K562 (cell line): Measurements from ENCODE around the gene UBXN11. TPM values are rescaled to one million over a fixed set of nuclear protein-coding genes. Genes with fewer than 3 reads are reported as not detected.

Source experiments
- LEF1 ChIP-seq: fragments of 450-650 bp; IDR thresholded peaks from 2 replicates; pipeline ENCODE4 v1.6.1; 2016; ENCODE audit warnings: mild to moderate bottlenecking
- NFE2L1 ChIP-seq: fragments of 450-650 bp; IDR thresholded peaks from 2 replicates; pipeline ENCODE4 v1.6.1; 2016; ENCODE audit warnings: missing genetic modification characterization, low read depth, mild to moderate bottlenecking, missing compliant biosample characterization, moderate library complexity, borderline replicate concordance
- NUFIP1 ChIP-seq: fragments of 450-650 bp; IDR thresholded peaks from 2 replicates; pipeline ENCODE4 v1.6.1; 2018; ENCODE audit not compliant: partially characterized antibody
- SUPT5H ChIP-seq: fragments of 450-650 bp; IDR thresholded peaks from 2 replicates; pipeline ENCODE4 v1.6.1; 2016
- YY1 ChIP-seq, 3 experiments: IDR thresholded peaks; 2 replicates each; pipeline ENCODE4 v1.6.1; 2011; ENCODE audit warnings: low read length in 2 of 3, mild to moderate bottlenecking in 2 of 3, moderate library complexity in 2 of 3, borderline replicate concordance in 1 of 3, control low read depth in 1 of 3, low read depth in 1 of 3; ENCODE audit not compliant: insufficient read depth in 3 of 3, insufficient replicate concordance in 2 of 3, control insufficient read depth in 1 of 3, insufficient read length in 1 of 3; ENCODE audit errors: extremely low read depth in 1 of 3
- polyA plus RNA-seq, 8 experiments: library from polyadenylated mRNA; depleted of rRNA in 4 of 8; stranded (reverse) in 5 of 8; unstranded in 3 of 8; fragments of >200 nt; fragmentation: Nextera tagmentation in 2 of 8; fragmentation: Illumina TruSeq in 1 of 8; extraction: Ambion mirVana in 2 of 8; extraction: Trizol in 1 of 8; gene quantifications; 2 replicates each; pipeline versions ENCODE4 v1.2.1 to v1.2.3, GENCODE V29; 2011 to 2014; ENCODE audit warnings: inconsistent platforms in 1 of 8, missing spikeins in 1 of 8
- total RNA-seq, 7 experiments: library from RNA; depleted of rRNA in 6 of 7; stranded (reverse); fragments of >200 nt in 6 of 7; fragmentation: Illumina TruSeq in 2 of 7; extraction: Trizol in 2 of 7; gene quantifications; 2 replicates each; pipeline versions ENCODE4 v1.2.1 to v1.2.3, GENCODE V29; 2011 to 2021; ENCODE audit warnings: low replicate concordance in 1 of 7
- TF ChIP-seq, protein P1 (sequence below), 2 experiments: fragments of 450-650 bp; IDR thresholded peaks; 2 replicates each; pipeline ENCODE4 v1.6.1; 2016
- TF ChIP-seq, protein P2 (sequence below): fragments of 250-450 bp; sonication (Bioruptor Pico); IDR thresholded peaks from 2 replicates; pipeline ENCODE4 v1.5.0; 2020; ENCODE audit warnings: mild to moderate bottlenecking
- TF ChIP-seq, protein P3 (sequence below): fragments of 450-650 bp; IDR thresholded peaks from 2 replicates; pipeline ENCODE4 v1.6.1; 2016; ENCODE audit warnings: low read depth
- TF ChIP-seq, protein P4 (sequence below): IDR thresholded peaks from 2 replicates; pipeline ENCODE4 v1.6.1; 2014; ENCODE audit warnings: antibody characterized with exemption

UBXN11 gene
- total and polyA plus RNA-seq, 9 of the 15 experiments (the other 6 are each of a cell fraction or from before 2014, with no cell fraction given): 0.48 to 34.3 (median 11.3) TPM

DNA sequence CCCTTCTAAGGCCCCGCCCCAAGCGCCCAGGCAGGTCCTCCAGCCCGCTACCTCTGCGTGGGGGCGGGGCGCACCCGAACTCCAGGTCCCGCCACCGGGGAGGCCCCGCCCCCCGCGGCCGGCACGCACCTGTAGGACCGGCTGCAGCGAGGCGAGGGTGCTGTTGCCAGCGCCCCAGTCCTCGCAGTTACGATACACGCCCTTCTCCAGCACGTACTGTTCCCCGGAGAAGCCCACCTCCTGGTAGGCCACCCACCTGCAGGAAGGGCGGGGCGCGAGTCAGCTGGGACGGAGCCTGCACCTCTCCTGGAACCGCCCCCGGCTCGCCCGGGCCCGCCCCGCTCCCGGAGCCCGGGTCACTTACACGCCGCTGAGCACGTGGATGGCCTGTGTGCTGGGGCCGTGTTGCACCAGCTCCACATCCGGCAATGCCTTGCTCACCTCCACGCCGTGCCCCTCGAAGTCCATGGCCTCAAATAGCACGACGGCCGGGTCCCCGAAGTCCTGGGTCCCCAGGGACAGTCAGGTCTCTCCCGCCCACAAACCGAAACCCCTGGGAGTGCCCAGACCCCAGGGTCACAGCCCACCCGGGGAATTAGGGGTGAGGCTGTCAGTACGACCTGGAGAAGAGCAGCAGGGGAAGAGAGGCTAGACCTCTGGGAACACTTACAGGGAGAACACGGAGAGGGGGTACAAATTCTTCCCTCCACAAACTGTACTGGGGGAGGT lies 30.2 kb upstream of the UBXN11 start (continued):
- TF ChIP-seq, protein P1, sequence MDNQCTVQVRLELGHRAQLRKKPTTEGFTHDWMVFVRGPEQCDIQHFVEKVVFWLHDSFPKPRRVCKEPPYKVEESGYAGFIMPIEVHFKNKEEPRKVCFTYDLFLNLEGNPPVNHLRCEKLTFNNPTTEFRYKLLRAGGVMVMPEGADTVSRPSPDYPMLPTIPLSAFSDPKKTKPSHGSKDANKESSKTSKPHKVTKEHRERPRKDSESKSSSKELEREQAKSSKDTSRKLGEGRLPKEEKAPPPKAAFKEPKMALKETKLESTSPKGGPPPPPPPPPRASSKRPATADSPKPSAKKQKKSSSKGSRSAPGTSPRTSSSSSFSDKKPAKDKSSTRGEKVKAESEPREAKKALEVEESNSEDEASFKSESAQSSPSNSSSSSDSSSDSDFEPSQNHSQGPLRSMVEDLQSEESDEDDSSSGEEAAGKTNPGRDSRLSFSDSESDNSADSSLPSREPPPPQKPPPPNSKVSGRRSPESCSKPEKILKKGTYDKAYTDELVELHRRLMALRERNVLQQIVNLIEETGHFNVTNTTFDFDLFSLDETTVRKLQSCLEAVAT (IDR thresholded peaks at IDR 0.05): no peak
- peak; percentile 93 for TF ChIP-seq NUFIP1
- no peak for TF ChIP-seq NFE2L1 (tag)
- TF ChIP-seq, protein P2, sequence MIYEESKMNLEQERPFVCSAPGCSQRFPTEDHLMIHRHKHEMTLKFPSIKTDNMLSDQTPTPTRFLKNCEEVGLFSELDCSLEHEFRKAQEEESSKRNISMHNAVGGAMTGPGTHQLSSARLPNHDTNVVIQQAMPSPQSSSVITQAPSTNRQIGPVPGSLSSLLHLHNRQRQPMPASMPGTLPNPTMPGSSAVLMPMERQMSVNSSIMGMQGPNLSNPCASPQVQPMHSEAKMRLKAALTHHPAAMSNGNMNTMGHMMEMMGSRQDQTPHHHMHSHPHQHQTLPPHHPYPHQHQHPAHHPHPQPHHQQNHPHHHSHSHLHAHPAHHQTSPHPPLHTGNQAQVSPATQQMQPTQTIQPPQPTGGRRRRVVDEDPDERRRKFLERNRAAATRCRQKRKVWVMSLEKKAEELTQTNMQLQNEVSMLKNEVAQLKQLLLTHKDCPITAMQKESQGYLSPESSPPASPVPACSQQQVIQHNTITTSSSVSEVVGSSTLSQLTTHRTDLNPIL: peak; percentile 81
- peak; percentile 63; the same call in 1 of the 2 replicates for TF ChIP-seq LEF1
- TF ChIP-seq, protein P3, sequence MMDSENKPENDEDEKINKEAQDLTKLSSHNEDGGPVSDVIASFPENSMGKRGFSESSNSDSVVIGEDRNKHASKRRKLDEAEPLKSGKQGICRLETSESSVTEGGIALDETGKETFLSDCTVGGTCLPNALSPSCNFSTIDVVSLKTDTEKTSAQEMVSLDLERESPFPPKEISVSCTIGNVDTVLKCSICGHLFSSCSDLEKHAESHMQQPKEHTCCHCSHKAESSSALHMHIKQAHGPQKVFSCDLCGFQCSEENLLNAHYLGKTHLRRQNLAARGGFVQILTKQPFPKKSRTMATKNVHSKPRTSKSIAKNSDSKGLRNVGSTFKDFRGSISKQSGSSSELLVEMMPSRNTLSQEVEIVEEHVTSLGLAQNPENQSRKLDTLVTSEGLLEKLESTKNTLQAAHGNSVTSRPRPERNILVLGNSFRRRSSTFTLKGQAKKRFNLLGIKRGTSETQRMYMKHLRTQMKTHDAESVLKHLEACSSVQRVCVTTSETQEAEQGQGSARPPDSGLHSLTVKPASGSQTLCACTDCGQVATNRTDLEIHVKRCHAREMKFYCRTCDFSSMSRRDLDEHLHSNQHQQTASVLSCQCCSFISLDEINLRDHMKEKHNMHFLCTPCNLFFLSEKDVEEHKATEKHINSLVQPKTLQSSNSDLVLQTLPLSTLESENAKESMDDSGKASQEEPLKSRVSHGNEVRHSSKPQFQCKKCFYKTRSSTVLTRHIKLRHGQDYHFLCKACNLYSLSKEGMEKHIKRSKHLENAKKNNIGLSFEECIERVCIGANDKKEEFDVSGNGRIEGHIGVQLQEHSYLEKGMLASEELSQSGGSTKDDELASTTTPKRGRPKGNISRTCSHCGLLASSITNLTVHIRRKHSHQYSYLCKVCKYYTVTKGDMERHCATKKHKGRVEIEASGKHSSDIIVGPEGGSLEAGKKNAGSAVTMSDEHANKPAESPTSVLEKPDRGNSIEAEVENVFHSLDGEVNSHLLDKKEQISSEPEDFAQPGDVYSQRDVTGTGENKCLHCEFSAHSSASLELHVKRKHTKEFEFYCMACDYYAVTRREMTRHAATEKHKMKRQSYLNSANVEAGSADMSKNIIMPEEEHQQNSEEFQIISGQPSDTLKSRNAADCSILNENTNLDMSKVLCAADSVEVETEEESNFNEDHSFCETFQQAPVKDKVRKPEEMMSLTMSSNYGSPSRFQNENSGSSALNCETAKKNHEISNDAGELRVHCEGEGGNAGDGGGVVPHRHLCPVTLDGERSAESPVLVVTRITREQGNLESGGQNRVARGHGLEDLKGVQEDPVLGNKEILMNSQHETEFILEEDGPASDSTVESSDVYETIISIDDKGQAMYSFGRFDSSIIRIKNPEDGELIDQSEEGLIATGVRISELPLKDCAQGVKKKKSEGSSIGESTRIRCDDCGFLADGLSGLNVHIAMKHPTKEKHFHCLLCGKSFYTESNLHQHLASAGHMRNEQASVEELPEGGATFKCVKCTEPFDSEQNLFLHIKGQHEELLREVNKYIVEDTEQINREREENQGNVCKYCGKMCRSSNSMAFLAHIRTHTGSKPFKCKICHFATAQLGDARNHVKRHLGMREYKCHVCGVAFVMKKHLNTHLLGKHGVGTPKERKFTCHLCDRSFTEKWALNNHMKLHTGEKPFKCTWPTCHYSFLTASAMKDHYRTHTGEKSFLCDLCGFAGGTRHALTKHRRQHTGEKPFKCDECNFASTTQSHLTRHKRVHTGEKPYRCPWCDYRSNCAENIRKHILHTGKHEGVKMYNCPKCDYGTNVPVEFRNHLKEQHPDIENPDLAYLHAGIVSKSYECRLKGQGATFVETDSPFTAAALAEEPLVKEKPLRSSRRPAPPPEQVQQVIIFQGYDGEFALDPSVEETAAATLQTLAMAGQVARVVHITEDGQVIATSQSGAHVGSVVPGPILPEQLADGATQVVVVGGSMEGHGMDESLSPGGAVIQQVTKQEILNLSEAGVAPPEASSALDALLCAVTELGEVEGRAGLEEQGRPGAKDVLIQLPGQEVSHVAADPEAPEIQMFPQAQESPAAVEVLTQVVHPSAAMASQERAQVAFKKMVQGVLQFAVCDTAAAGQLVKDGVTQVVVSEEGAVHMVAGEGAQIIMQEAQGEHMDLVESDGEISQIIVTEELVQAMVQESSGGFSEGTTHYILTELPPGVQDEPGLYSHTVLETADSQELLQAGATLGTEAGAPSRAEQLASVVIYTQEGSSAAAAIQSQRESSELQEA: no peak
- TF ChIP-seq SUPT5H: peak; percentile 53
- no peak for TF ChIP-seq YY1 (IDR thresholded peaks at IDR 0.05; ENCODE audit: borderline replicate concordance in 1 of 3, control insufficient read depth in 1 of 3, extremely low read depth in 1 of 3, insufficient read depth in 3 of 3, insufficient read length in 1 of 3, insufficient replicate concordance in 2 of 3, low read depth in 1 of 3, low read length in 2 of 3)
- TF ChIP-seq, protein P4, sequence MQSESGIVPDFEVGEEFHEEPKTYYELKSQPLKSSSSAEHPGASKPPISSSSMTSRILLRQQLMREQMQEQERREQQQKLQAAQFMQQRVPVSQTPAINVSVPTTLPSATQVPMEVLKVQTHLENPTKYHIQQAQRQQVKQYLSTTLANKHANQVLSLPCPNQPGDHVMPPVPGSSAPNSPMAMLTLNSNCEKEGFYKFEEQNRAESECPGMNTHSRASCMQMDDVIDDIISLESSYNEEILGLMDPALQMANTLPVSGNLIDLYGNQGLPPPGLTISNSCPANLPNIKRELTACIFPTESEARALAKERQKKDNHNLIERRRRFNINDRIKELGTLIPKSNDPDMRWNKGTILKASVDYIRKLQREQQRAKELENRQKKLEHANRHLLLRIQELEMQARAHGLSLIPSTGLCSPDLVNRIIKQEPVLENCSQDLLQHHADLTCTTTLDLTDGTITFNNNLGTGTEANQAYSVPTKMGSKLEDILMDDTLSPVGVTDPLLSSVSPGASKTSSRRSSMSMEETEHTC: 0 out of 2 replicates have a peak, but pooled peaks have one; percentile 48
